Limb (tissue), 2 donors: ENCODE results near the gene LAIR1.

Experiments used
- DNase-seq, 2 donors: peaks; one replicate each; pipeline ENCODE4 v3.0.0-alpha.2; 2016; ENCODE audit errors: extremely low spot score in 2 of 2

The LAIR1 gene

GRCh38 chr19:54317965-54318240, 46.8 kb downstream of the LAIR1 start:
- DNase-seq, result no peak

- no peak for DNase-seq
Observed at GRCh38 chr19:54317108-54317964, 47.4 kb downstream of the LAIR1 start.

- DNase-seq, result no peak
Observed at GRCh38 chr19:54316746-54317107, 48.0 kb downstream of the LAIR1 start.

- no peak for DNase-seq
Observed at GRCh38 chr19:54315956-54316355, 48.8 kb downstream of the LAIR1 start.

- no peak for DNase-seq
Observed at GRCh38 chr19:54312436-54313377, 52.0 kb downstream of the LAIR1 start, which contains the start of gene LILRA5. Gene LILRA5 (minus strand): TSS chr19:54313166. CDS start chr19:54313019, 147 bp downstream.

GRCh38 chr19:54312011-54312410, 52.7 kb downstream of the LAIR1 start:
- DNase-seq, result no peak

- no peak for DNase-seq
Observed at GRCh38 chr19:54311486-54311885, 53.2 kb downstream of the LAIR1 start.

GRCh38 chr19:54310543-54310942, 54.2 kb downstream of the LAIR1 start:
- DNase-seq, result no peak

- DNase-seq, result no peak
Observed at GRCh38 chr19:54309811-54310210, 54.9 kb downstream of the LAIR1 start.

GRCh38 chr19:54307389-54308020, 57.2 kb downstream of the LAIR1 start:
- DNase-seq, result no peak

GRCh38 chr19:54305141-54305540, 59.6 kb downstream of the LAIR1 start:
- DNase-seq, result no peak

- no peak for DNase-seq
Observed at GRCh38 chr19:54302257-54302656, 62.5 kb downstream of the LAIR1 start.
